Measurements from ENCODE around the gene ROCK2.

The ROCK2 gene

GRCh38 chr2:11140492-11140891 is 203.9 kb downstream of the ROCK2 start:
- no peak for TF ChIP-seq TAF1 (IDR thresholded peaks at IDR 0.05; ENCODE audit: low read depth)
- no peak for TF ChIP-seq EP300 (IDR thresholded peaks at IDR 0.05; ENCODE audit: borderline replicate concordance)
- no peak for TF ChIP-seq MAX (IDR thresholded peaks at IDR 0.05)
- TF ChIP-seq TEAD4 (IDR thresholded peaks at IDR 0.05): no peak
- TF ChIP-seq EGR1 (IDR thresholded peaks at IDR 0.05): no peak
- no peak for TF ChIP-seq CREB1 (IDR thresholded peaks at IDR 0.05; ENCODE audit: low read depth)
- no peak for TF ChIP-seq NFIC (IDR thresholded peaks at IDR 0.05)
- TF ChIP-seq ZBTB7A (IDR thresholded peaks at IDR 0.05; ENCODE audit: low read depth): no peak
- no peak for TF ChIP-seq REST (IDR thresholded peaks at IDR 0.05; ENCODE audit: low read depth)
- no peak for TF ChIP-seq USF1 (IDR thresholded peaks at IDR 0.05)
- TF ChIP-seq TCF12 (IDR thresholded peaks at IDR 0.05; ENCODE audit: low read depth): no peak
- no peak for TF ChIP-seq YY1 (IDR thresholded peaks at IDR 0.05; ENCODE audit: low read depth)
- TF ChIP-seq RAD21 (IDR thresholded peaks at IDR 0.05; ENCODE audit: low read depth): no peak

- no peak for TF ChIP-seq USF1 (IDR thresholded peaks at IDR 0.05)
- TF ChIP-seq YY1 (IDR thresholded peaks at IDR 0.05; ENCODE audit: low read depth): no peak
- TF ChIP-seq MAX (IDR thresholded peaks at IDR 0.05): no peak
- no peak for TF ChIP-seq ZBTB7A (IDR thresholded peaks at IDR 0.05; ENCODE audit: low read depth)
- TF ChIP-seq TCF12 (IDR thresholded peaks at IDR 0.05; ENCODE audit: low read depth): no peak
- no peak for TF ChIP-seq EP300 (IDR thresholded peaks at IDR 0.05; ENCODE audit: borderline replicate concordance)
- no peak for TF ChIP-seq TEAD4 (IDR thresholded peaks at IDR 0.05)
These were observed 210.1 kb downstream of the ROCK2 start for GRCh38 chr2:11134349-11134748.

- TF ChIP-seq USF1 (IDR thresholded peaks at IDR 0.05): no peak
- TF ChIP-seq TCF12 (IDR thresholded peaks at IDR 0.05; ENCODE audit: low read depth): no peak
- TF ChIP-seq NFIC (IDR thresholded peaks at IDR 0.05): no peak
- TF ChIP-seq CREB1 (IDR thresholded peaks at IDR 0.05; ENCODE audit: low read depth): no peak
- TF ChIP-seq TAF1 (IDR thresholded peaks at IDR 0.05; ENCODE audit: low read depth): no peak
- TF ChIP-seq CEBPB (IDR thresholded peaks at IDR 0.05): no peak
- no peak for TF ChIP-seq REST (IDR thresholded peaks at IDR 0.05; ENCODE audit: low read depth)
- no peak for TF ChIP-seq TEAD4 (IDR thresholded peaks at IDR 0.05)
- TF ChIP-seq EP300 (IDR thresholded peaks at IDR 0.05; ENCODE audit: borderline replicate concordance): no peak
- TF ChIP-seq YY1 (IDR thresholded peaks at IDR 0.05; ENCODE audit: low read depth): no peak
- no peak for TF ChIP-seq MAX (IDR thresholded peaks at IDR 0.05)
- TF ChIP-seq RAD21 (IDR thresholded peaks at IDR 0.05; ENCODE audit: low read depth): no peak
- no peak for TF ChIP-seq FOXM1 (IDR thresholded peaks at IDR 0.05; ENCODE audit: borderline replicate concordance, low read depth)
- TF ChIP-seq EGR1 (IDR thresholded peaks at IDR 0.05): no peak
- no peak for TF ChIP-seq ZBTB7A (IDR thresholded peaks at IDR 0.05; ENCODE audit: low read depth)
These were observed 210.5 kb downstream of the ROCK2 start for GRCh38 chr2:11133936-11134320.

- TF ChIP-seq TCF12 (IDR thresholded peaks at IDR 0.05; ENCODE audit: low read depth) (no peak), EGR1 (IDR thresholded peaks at IDR 0.05) (no peak), REST (IDR thresholded peaks at IDR 0.05; ENCODE audit: low read depth) (no peak), TEAD4 (IDR thresholded peaks at IDR 0.05) (no peak), YY1 (IDR thresholded peaks at IDR 0.05; ENCODE audit: low read depth) (no peak), USF1 (IDR thresholded peaks at IDR 0.05) (no peak), FOXM1 (IDR thresholded peaks at IDR 0.05; ENCODE audit: borderline replicate concordance, low read depth) (no peak), ZBTB7A (IDR thresholded peaks at IDR 0.05; ENCODE audit: low read depth) (no peak)
These were observed 211.0 kb downstream of the ROCK2 start for GRCh38 chr2:11133238-11133935.

Measured in Ishikawa (cell line).